GM18507 (cell line): ENCODE data around the gene FREM1.
"Not testable (repeated sequence)": the region's sequence is repeated elsewhere in the genome, so short reads cannot be mapped to it uniquely, and the experiment has no call there.

Experiments
- DNase-seq: peaks from one replicate; pipeline ENCODE4 v3.0.0; 2011; ENCODE audit warnings: low read depth; ENCODE audit not compliant: insufficient read length; ENCODE audit errors: extremely low spot score
- FAIRE-seq: peaks from 2 replicates; lab custom pipeline; 2011; peaks lifted over from hg19 to GRCh38; lab: Jason Lieb, UNC

FREM1 gene

GRCh38 chr9:14909961-14910805 lies at the start of gene FREM1:
TSS of gene FREM1 (minus strand) at chr9:14910428. CDS start at chr9:14868977, 41,451 bp downstream.
- no peak for DNase-seq
- no peak for FAIRE-seq

GRCh38 chr9:14958989-14959388 lies 48.8 kb upstream of the FREM1 start:
- DNase-seq (no peak), FAIRE-seq (no peak)

GRCh38 chr9:14957109-14957508 lies 46.9 kb upstream of the FREM1 start:
- no peak for DNase-seq
- FAIRE-seq = no peak

GRCh38 chr9:14956208-14956607 lies 46.0 kb upstream of the FREM1 start:
- FAIRE-seq = no peak
- no peak for DNase-seq

- FAIRE-seq (no peak), DNase-seq (no peak)
Measured at GRCh38 chr9:14945351-14945750, 35.1 kb upstream of the FREM1 start.

GRCh38 chr9:14941501-14942405 lies 31.5 kb upstream of the FREM1 start:
- DNase-seq = no peak
- FAIRE-seq = no peak

- FAIRE-seq (no peak), DNase-seq (no peak)
Measured at GRCh38 chr9:14939378-14939777, 29.1 kb upstream of the FREM1 start.

GRCh38 chr9:14937216-14937615 lies 27.0 kb upstream of the FREM1 start:
- FAIRE-seq = no peak
- no peak for DNase-seq

GRCh38 chr9:14936491-14936890 lies 26.3 kb upstream of the FREM1 start:
- no peak for FAIRE-seq
- DNase-seq = no peak

GRCh38 chr9:14935964-14936363 lies 25.7 kb upstream of the FREM1 start:
- FAIRE-seq (no peak), DNase-seq (no peak)

- no peak for FAIRE-seq
Measured at GRCh38 chr9:14935106-14935751, 25.0 kb upstream of the FREM1 start.

GRCh38 chr9:14932641-14933040 lies 22.4 kb upstream of the FREM1 start:
- FAIRE-seq (no peak), DNase-seq (no peak)

More at GRCh38 chr9:14935106-14935751, 25.0 kb upstream of the FREM1 start:
- DNase-seq = no peak

- FAIRE-seq = no peak
- no peak for DNase-seq
Measured at GRCh38 chr9:14932231-14932630, 22.0 kb upstream of the FREM1 start.

GRCh38 chr9:14926941-14927624 lies 16.9 kb upstream of the FREM1 start:
- FAIRE-seq (no peak), DNase-seq (no peak)

- FAIRE-seq (peak; percentile 44), DNase-seq (no peak)
Measured at GRCh38 chr9:14924230-14925219, 14.3 kb upstream of the FREM1 start.

GRCh38 chr9:14923701-14924100 lies 13.5 kb upstream of the FREM1 start:
- FAIRE-seq (no peak), DNase-seq (no peak)

- DNase-seq, FAIRE-seq: not testable (repeated sequence)
Measured at GRCh38 chr9:14920805-14921204, 10.6 kb upstream of the FREM1 start.

GRCh38 chr9:14913366-14913765 lies 3.1 kb upstream of the FREM1 start:
- no peak for FAIRE-seq
- DNase-seq = no peak
